Pons (tissue), 1 donor: Measurements from ENCODE around the gene NDNF.

Experiments used
- DNase-seq: peaks from one replicate; pipeline ENCODE4 v3.0.0-alpha.2; 2016; ENCODE audit warnings: low spot score

NDNF gene

GRCh38 chr4:121072224-121073003 lies at the start of gene NDNF:
Gene NDNF, minus strand, starts transcription at chr4:121072535. Its CDS starts 26,698 bp downstream, at chr4:121045837.
- peak; percentile 10 for DNase-seq

GRCh38 chr4:121119715-121120114 lies 47.4 kb upstream of the NDNF start:
- no peak for DNase-seq

GRCh38 chr4:121118344-121118743 lies 46.0 kb upstream of the NDNF start:
- no peak for DNase-seq

DNA sequence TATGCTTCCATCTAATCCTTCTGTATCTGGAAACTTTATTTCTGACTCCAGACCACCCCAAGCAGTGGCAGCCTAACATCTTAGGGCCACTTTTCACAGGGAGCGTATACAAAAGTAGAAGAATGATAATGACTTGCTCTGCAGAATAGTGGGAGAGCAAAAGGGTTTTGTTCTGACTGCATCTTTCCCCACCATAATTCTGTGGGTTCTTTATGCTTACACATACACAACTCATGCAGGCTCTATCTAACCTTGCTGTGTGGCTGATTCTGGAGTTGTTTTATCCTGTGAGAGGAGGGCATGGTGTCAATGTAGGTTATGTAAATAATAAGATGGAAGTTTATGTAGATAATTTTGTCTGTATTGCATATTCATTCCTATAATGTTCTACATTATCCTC lies 42.4 kb upstream of the NDNF start:
- DNase-seq = no peak

DNA sequence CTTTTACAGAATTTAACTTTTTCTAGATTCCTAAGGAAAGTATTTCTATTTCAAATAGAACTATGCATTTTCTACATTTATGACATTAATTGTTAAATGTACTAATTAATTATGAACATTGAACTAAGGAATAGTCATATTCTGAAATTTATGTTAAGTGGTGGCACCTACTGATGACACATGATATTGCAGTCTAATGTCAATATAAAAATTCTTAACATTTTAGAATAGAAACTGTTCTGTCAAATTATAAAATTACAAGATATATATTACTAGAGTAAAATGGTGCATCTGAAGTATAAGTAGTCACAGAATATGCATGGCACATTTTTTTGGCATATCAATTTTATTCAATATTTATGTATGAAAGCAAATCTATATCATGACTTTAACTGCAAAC lies 40.2 kb upstream of the NDNF start:
- no peak for DNase-seq

DNA sequence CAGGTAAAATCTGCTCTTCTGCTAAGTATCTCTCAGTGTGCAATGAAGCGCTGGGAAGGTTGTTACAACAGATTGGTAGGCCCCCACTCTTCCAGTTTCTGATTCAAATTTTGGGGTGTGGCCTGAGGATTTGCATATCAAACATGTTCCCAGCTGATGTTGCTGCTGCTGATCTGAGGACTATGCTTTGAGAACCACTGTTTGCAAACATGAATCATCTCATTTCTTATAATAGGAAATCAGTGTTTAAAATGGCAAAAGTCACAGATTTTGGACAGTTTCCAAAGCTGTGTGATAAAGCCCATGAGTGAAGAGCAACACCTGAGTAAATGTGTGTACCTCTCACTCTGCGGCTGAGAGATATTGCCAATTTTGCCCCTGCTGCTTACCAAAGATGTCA lies 36.2 kb upstream of the NDNF start:
- DNase-seq = no peak

DNA sequence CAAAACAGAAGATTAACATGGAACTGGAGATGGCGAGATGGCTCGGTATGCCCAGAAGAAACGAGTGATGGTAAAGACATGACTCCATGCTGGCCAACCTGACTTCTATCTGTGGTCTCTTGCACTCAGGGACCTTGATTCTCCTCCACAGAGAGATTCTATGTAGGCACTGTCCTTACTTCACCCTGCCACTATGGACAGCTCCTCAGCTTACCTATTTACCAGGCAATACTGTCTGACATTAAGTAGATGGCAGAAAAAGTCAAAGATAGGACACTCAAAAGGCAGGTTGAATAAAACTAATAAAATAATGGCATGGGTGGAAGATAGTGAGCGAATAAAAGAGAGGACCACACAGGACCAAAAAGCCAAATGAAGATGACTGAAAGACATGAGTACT lies 35.2 kb upstream of the NDNF start:
- no peak for DNase-seq

- no peak for DNase-seq
Measured at GRCh38 chr4:121100093-121100775, 27.9 kb upstream of the NDNF start.

DNA sequence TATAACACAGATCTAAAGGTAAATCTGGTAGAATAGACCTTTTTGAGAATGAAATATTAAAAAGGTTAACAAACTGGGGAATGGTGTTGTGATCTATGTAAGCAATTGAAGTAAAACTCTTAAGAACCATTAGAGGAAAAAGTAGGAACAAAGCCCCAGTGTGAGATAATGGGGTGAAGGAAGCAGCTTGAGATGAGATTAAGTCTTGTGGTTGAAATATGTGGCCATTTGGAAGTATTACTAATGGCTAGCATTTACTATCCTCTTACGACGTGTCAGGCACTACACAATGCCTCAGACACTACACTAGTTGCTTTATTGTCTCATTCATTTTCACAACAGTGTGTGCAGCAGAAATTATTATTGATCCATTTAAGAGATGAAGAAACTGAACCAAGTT lies 25.9 kb upstream of the NDNF start:
- no peak for DNase-seq

DNA sequence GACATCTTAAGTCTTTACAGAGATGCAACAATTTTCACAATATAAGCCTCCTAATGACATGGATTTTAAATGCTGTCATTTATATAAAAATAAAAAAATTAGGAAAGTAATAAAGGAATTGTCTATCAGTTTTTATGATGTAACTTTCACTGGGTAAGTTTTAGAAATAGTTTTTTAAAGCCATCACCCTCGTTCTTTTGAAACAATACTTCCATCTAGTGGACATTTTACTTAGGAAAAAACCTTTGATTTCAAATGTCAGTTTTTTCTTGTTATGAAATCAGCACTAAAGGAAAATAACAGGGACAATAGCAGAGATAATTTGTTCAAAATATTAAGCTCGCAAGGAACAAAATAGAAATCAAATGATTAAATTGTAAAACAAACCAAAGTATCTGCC lies 24.3 kb upstream of the NDNF start:
- DNase-seq = peak; percentile 56

GRCh38 chr4:121096191-121096590 lies 23.9 kb upstream of the NDNF start:
- no peak for DNase-seq

- no peak for DNase-seq
Measured at GRCh38 chr4:121094297-121094966, 22.1 kb upstream of the NDNF start.

GRCh38 chr4:121093261-121093660 lies 20.9 kb upstream of the NDNF start:
- DNase-seq = no peak

- no peak for DNase-seq
Measured at GRCh38 chr4:121091941-121092340, 19.6 kb upstream of the NDNF start.

GRCh38 chr4:121088867-121089266 lies 16.5 kb upstream of the NDNF start:
- DNase-seq = no peak

GRCh38 chr4:121079376-121079775 lies 7.0 kb upstream of the NDNF start:
- DNase-seq = no peak

DNA sequence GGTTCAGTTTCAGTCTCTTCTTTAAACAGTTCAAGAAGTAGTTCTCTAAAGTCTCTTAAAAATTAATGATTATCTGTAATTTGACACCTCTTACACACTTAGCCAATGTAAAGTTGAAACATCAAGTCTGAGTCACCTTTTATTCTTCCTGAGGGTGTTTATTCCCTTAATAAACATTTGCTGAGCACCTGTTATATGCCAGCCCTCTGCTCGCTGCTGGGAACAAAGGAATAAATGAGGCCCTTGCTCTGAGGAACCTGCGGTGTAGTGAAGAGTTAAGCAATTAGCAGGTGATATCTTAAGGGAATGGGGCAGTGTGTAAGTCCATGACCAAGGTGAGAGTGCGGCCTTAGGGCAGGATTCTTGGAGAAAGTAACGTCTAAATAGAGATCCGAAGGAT lies 5.2 kb upstream of the NDNF start:
- no peak for DNase-seq

- DNase-seq = no peak
Measured at GRCh38 chr4:121076416-121076815, 4.1 kb upstream of the NDNF start.

- DNase-seq = no peak
Measured at GRCh38 chr4:121073672-121074381, 1.5 kb upstream of the NDNF start.

DNA sequence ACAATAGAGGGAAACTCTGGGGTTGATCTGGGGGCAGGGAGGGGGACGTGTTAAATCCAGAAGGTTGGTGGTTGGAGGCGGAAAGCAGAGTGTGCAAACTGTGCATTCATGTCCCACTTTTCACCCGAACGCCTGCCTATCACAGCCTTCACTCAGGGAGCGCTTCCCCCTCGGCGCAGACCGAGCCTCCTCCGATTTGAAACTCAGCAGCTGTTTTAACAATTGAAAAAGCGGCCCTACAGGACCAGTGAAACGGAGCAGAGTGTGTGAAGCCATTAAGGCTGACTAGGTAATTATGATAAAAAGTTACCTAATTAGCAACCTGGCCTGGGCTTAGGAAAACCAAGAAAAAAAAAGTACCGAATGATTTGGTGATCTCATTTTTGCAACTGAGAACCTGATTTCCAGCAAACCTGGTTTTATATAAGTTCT lies 685 bp upstream of the NDNF start:
- no peak for DNase-seq

- no peak for DNase-seq
Measured at GRCh38 chr4:121071640-121072223, 603 bp downstream of the NDNF start.
